ENCODE measurements around the gene CCDC57. TPM values are rescaled to one million over a fixed set of nuclear protein-coding genes. Genes with fewer than 3 reads are reported as not detected.

CCDC57 gene
- total and polyA plus RNA-seq, 2 experiments from 2014 or later: 10.6 to 15.3 TPM

DNA sequence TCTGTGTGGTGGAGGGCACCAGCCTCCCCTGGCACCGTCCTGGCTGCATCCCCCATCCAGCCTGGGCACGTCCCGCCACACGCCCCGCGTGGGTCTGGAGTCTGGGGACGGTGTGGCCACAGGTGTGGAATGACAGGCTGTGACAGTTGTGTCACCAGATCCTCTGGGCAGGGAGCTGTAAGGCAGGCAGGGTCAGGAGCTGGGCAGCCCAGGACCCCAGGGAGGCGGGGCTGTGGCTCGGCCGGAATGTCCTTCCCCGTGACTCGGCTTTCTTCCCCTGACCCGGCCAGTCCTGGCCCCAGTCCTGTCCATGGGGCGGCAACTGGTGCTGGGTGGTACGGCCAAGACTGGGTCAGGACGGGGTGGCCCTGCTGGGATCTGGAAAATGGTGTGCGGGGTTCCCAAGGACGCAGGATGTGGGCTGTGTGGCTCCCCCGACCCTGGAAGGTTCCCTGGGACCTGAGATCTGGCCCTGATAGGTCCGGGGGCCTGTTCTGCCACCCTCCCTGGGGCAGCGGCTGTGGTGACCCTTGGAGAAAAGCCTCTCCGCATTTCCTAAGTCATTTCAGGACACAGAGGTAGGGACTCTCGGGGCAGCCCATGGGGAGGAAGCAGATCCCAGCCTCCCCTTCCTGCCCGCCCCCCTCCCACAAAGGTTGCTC, 12.9 kb upstream of the CCDC57 start:
- Histone ChIP-seq H3K36me3 (ENCODE audit: low read depth) (no peaks in the 10 kb centered on the region), H4K20me1 (ENCODE audit: insufficient read depth) (no peaks in the 10 kb centered on the region), H3K4me3 (no peak overlapping the region), H3F3A (ENCODE audit: insufficient read depth) (no peaks in the 10 kb centered on the region), H2AFZ (no peak overlapping the region), H3K27ac (no peak overlapping the region), H3K4me2 (ENCODE audit: unreplicated experiment) (no peak overlapping the region), H3K4me1 (ENCODE audit: insufficient read depth) (no peaks in the 10 kb centered on the region), H3K9me2 (ENCODE audit: insufficient read depth) (no peaks in the 10 kb centered on the region), H3K79me2 (ENCODE audit: insufficient read depth) (peaks cover 16% of the 10 kb centered on the region), H3K27me3 (replicated peaks; ENCODE audit: insufficient read depth) (no peaks in the 10 kb centered on the region), H3K9ac (no peak overlapping the region), H3K9me3 (ENCODE audit: low read depth) (no peaks in the 10 kb centered on the region)
- in situ Hi-C loops (cut with MboI): no loop called here
- no peak for TF ChIP-seq EZH2phosphoT487 (IDR thresholded peaks at IDR 0.05; ENCODE audit: insufficient read depth, low read depth)
- TF ChIP-seq EZH2 (IDR thresholded peaks at IDR 0.05; ENCODE audit: insufficient read depth, poor library complexity, severe bottlenecking): no peak
- DNase-seq: no peak
- WGBS, 2 experiments (ENCODE audit: low coverage in 1 of 2, low lambda C conversion rate in 2 of 2, missing lambda C conversion rate in 2 of 2): 88 to 90% methylated on average over 21 to 22 of the region's 24 CpGs

- no peaks in the 10 kb centered on the region for H3F3A ChIP-seq (ENCODE audit: insufficient read depth)
- no peak overlapping the region for H3K27ac ChIP-seq
- no peak overlapping the region for H2AFZ ChIP-seq
- no peaks in the 10 kb centered on the region for H3K36me3 ChIP-seq (ENCODE audit: low read depth)
- H3K9me3 ChIP-seq (ENCODE audit: low read depth): no peaks in the 10 kb centered on the region
- no peaks in the 10 kb centered on the region for H3K27me3 ChIP-seq (replicated peaks; ENCODE audit: insufficient read depth)
- no peak for DNase-seq
- no peaks in the 10 kb centered on the region for H3K4me1 ChIP-seq (ENCODE audit: insufficient read depth)
- in situ Hi-C loops (cut with MboI): no loop called here
- no peak for TF ChIP-seq EZH2 (IDR thresholded peaks at IDR 0.05; ENCODE audit: insufficient read depth, poor library complexity, severe bottlenecking)
- TF ChIP-seq EZH2phosphoT487 (IDR thresholded peaks at IDR 0.05; ENCODE audit: insufficient read depth, low read depth): no peak
- WGBS, 2 experiments (ENCODE audit: low coverage in 1 of 2, low lambda C conversion rate in 2 of 2, missing lambda C conversion rate in 2 of 2): 75 to 77% methylated on average over 8 of the region's 8 CpGs
- H3K79me2 ChIP-seq (ENCODE audit: insufficient read depth): peaks cover 8% of the 10 kb centered on the region
- H4K20me1 ChIP-seq (ENCODE audit: insufficient read depth): no peaks in the 10 kb centered on the region
- H3K4me3 ChIP-seq: no peak overlapping the region
- H3K4me2 ChIP-seq (ENCODE audit: unreplicated experiment): no peak overlapping the region
- H3K9ac ChIP-seq: no peak overlapping the region
- no peaks in the 10 kb centered on the region for H3K9me2 ChIP-seq (ENCODE audit: insufficient read depth)
These were observed 12.0 kb upstream of the CCDC57 start for GRCh38 chr17:82224666-82225065.

DNA sequence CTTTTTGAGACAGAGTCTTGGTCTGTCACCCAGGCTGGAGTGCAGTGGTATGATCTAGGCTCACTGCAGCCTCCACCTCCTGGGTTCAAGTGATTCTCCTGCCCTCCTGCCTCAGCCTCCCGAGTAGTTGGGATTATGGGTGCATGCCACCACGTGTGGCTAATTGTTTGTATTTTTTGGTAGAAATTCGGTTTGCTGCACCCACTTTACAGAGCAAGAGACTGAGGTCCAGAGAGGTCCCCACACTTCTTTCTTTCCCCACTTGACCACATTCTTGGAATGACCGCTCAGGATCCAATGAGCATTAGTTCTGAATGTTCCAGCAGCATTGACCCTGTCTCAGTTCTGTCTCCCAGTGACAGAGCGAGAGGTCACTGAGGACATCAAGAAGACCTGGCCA, 10.9 kb upstream of the CCDC57 start:
- WGBS, 2 experiments (ENCODE audit: low coverage in 1 of 2, low lambda C conversion rate in 2 of 2, missing lambda C conversion rate in 2 of 2): 59 to 62% methylated on average over 5 of the region's 5 CpGs
- no peak overlapping the region for H3K27ac ChIP-seq

GRCh38 chr17:82222816-82223215, 10.2 kb upstream of the CCDC57 start:
- H3F3A ChIP-seq (ENCODE audit: insufficient read depth): no peaks in the 10 kb centered on the region
- no peaks in the 10 kb centered on the region for H3K9me3 ChIP-seq (ENCODE audit: low read depth)
- in situ Hi-C loops (cut with MboI): no loop called here
- H3K9me2 ChIP-seq (ENCODE audit: insufficient read depth): no peaks in the 10 kb centered on the region
- no peaks in the 10 kb centered on the region for H3K27me3 ChIP-seq (replicated peaks; ENCODE audit: insufficient read depth)
- no peak for TF ChIP-seq EZH2phosphoT487 (IDR thresholded peaks at IDR 0.05; ENCODE audit: insufficient read depth, low read depth)
- TF ChIP-seq EZH2 (IDR thresholded peaks at IDR 0.05; ENCODE audit: insufficient read depth, poor library complexity, severe bottlenecking): no peak
- no peak overlapping the region for H3K4me3 ChIP-seq
- H3K79me2 ChIP-seq (ENCODE audit: insufficient read depth): peaks cover 2% of the 10 kb centered on the region; the same call in 1 of the 2 replicates
- H3K4me1 ChIP-seq (ENCODE audit: insufficient read depth): peaks cover 2% of the 10 kb centered on the region
- H3K27ac ChIP-seq: no peak overlapping the region
- no peak overlapping the region for H3K4me2 ChIP-seq (ENCODE audit: unreplicated experiment)
- no peaks in the 10 kb centered on the region for H3K36me3 ChIP-seq (ENCODE audit: low read depth)
- H4K20me1 ChIP-seq (ENCODE audit: insufficient read depth): no peaks in the 10 kb centered on the region
- H3K9ac ChIP-seq: no peak overlapping the region
- whole genome bisulfite sequencing, 2 experiments (ENCODE audit: low coverage in 1 of 2, low lambda C conversion rate in 2 of 2, missing lambda C conversion rate in 2 of 2): 65 to 66% methylated on average over 10 of the region's 10 CpGs
- H2AFZ ChIP-seq: no peak overlapping the region
- no peak for DNase-seq

More for the DNA sequence above, 10.9 kb upstream of the CCDC57 start:
- no peaks in the 10 kb centered on the region for H3K79me2 ChIP-seq (ENCODE audit: insufficient read depth)
- H3K27me3 ChIP-seq (replicated peaks; ENCODE audit: insufficient read depth): no peaks in the 10 kb centered on the region
- no peak overlapping the region for H2AFZ ChIP-seq
- no peak overlapping the region for H3K4me2 ChIP-seq (ENCODE audit: unreplicated experiment)
- H3K36me3 ChIP-seq (ENCODE audit: low read depth): no peaks in the 10 kb centered on the region
- TF ChIP-seq EZH2 (IDR thresholded peaks at IDR 0.05; ENCODE audit: insufficient read depth, poor library complexity, severe bottlenecking) (no peak), EZH2phosphoT487 (IDR thresholded peaks at IDR 0.05; ENCODE audit: insufficient read depth, low read depth) (no peak)
- no peaks in the 10 kb centered on the region for H3K9me3 ChIP-seq (ENCODE audit: low read depth)
- no peak overlapping the region for H3K9ac ChIP-seq
- no peaks in the 10 kb centered on the region for H3F3A ChIP-seq (ENCODE audit: insufficient read depth)
- in situ Hi-C loops (cut with MboI): no loop called here
- H3K4me1 ChIP-seq (ENCODE audit: insufficient read depth): no peaks in the 10 kb centered on the region
- H3K4me3 ChIP-seq: no peak overlapping the region
- DNase-seq: no peak
- H4K20me1 ChIP-seq (ENCODE audit: insufficient read depth): no peaks in the 10 kb centered on the region
- H3K9me2 ChIP-seq (ENCODE audit: insufficient read depth): no peaks in the 10 kb centered on the region
